Mammary epithelial cell (primary cell): Measurements from ENCODE around the gene GPR161.

Experiments used
- EZH2 ChIP-seq: IDR thresholded peaks from 2 replicates; pipeline ENCODE4 v1.6.1; 2012; ENCODE audit warnings: low read length, inconsistent platforms, borderline replicate concordance
- TF ChIP-seq, protein P1 (sequence below), 2 donors: IDR thresholded peaks in 1 of 2; conservative IDR thresholded peaks in 1 of 2; 2 replicates each; pipeline ENCODE4 v1.5.1; 2011 to 2012; ENCODE audit warnings: inconsistent platforms in 2 of 2, low read length in 2 of 2, mild to moderate bottlenecking in 2 of 2, control low read depth in 1 of 2, low read depth in 1 of 2; ENCODE audit not compliant: insufficient read depth in 1 of 2; ENCODE audit errors: extremely low read depth in 1 of 2

DNA sequence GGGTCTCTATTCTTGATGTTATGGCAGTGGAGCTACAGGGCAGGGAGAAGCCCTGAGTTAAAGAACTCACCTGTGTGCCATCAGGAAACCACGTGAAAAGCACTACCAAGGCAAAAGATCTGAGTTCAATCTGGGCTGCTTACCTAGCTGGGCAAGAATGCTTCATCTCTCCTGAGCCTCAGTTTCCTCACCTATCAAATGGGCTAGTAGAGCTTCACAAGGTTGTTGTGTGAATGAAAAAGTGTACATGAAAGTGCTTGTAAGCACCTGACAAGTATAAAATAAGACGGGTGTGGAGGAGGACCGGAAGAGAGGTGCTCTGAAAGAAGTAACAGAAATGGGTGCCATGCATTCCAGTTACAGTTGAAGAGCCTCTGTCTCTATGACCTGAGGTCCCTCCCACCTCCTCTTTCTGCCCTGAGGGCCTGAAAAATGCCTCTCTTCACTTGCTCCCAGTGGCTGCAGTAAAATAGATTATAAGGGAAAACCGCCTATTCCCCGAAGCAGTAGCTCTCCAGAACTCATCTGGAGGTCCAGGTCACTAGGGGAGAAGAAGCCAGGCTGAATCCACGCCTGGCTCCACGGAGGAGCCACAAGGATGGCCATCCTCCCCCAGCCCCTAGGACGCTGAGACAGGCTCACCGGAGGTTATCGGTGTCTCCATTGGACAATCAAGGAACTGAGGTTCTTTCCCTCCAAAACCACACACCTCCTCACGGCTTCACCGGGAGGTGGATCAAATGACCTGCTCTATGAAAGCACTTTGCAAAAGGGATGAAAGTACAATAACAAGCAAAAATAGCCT is 1.4 kb downstream of the GPR161 start:
- TF ChIP-seq, protein P1, sequence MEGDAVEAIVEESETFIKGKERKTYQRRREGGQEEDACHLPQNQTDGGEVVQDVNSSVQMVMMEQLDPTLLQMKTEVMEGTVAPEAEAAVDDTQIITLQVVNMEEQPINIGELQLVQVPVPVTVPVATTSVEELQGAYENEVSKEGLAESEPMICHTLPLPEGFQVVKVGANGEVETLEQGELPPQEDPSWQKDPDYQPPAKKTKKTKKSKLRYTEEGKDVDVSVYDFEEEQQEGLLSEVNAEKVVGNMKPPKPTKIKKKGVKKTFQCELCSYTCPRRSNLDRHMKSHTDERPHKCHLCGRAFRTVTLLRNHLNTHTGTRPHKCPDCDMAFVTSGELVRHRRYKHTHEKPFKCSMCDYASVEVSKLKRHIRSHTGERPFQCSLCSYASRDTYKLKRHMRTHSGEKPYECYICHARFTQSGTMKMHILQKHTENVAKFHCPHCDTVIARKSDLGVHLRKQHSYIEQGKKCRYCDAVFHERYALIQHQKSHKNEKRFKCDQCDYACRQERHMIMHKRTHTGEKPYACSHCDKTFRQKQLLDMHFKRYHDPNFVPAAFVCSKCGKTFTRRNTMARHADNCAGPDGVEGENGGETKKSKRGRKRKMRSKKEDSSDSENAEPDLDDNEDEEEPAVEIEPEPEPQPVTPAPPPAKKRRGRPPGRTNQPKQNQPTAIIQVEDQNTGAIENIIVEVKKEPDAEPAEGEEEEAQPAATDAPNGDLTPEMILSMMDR (conservative IDR thresholded peaks at IDR 0.05 in 1 of 2, IDR thresholded peaks at IDR 0.05 in 1 of 2; ENCODE audit: extremely low read depth in 1 of 2, insufficient read depth in 1 of 2, low read depth in 1 of 2, low read length in 2 of 2), result no peak
- no peak for TF ChIP-seq EZH2
